ENCODE measurements around the gene SMC1B.
"Not testable (repeated sequence)": the region's sequence is repeated elsewhere in the genome, so short reads cannot be mapped to it uniquely, and the experiment has no call there.

SMC1B gene

GRCh38 chr22:45413013-45413367 is 409 bp downstream of the SMC1B start:
- Histone ChIP-seq H3K4me1 (ENCODE audit: control insufficient read depth, low read depth, low read length) (no peaks in the 10 kb centered on the region), H3K36me3 (ENCODE audit: control insufficient read depth, low read depth, low read length) (no peaks in the 10 kb centered on the region), H3K4me3 (ENCODE audit: low read length) (no peak overlapping the region)

GRCh38 chr22:45407793-45408192 is 5.6 kb downstream of the SMC1B start:
- Histone ChIP-seq H3K4me3 (ENCODE audit: low read length) (no peak overlapping the region), H3K27ac (ENCODE audit: low read length) (no peak overlapping the region), H3K4me1 (ENCODE audit: control insufficient read depth, low read depth, low read length) (no peaks in the 10 kb centered on the region), H3K27me3 (ENCODE audit: control insufficient read depth, insufficient read depth, low read length) (peaks cover 5% of the 10 kb centered on the region), H3K9me3 (ENCODE audit: control insufficient read depth, low read depth, low read length) (no peaks in the 10 kb centered on the region), H3K9ac (ENCODE audit: low read length) (no peak overlapping the region), H3K36me3 (ENCODE audit: control insufficient read depth, low read depth, low read length) (no peaks in the 10 kb centered on the region)

More at GRCh38 chr22:45413013-45413367, 409 bp downstream of the SMC1B start:
- no peaks in the 10 kb centered on the region for H3K9me3 ChIP-seq (ENCODE audit: control insufficient read depth, low read depth, low read length)
- no peak overlapping the region for H3K9ac ChIP-seq (ENCODE audit: low read length)
- no peak overlapping the region for H3K27ac ChIP-seq (ENCODE audit: low read length)
- H3K27me3 ChIP-seq (ENCODE audit: control insufficient read depth, insufficient read depth, low read length) = peaks cover 26% of the 10 kb centered on the region

GRCh38 chr22:45402466-45402985 is 10.9 kb downstream of the SMC1B start:
- no peaks in the 10 kb centered on the region for H3K4me1 ChIP-seq (ENCODE audit: control insufficient read depth, low read depth, low read length)
- H3K27ac ChIP-seq (ENCODE audit: low read length) = no peak overlapping the region
- H3K27me3 ChIP-seq (ENCODE audit: control insufficient read depth, insufficient read depth, low read length) = no peaks in the 10 kb centered on the region
- H3K9ac ChIP-seq (ENCODE audit: low read length) = no peak overlapping the region
- H3K4me3 ChIP-seq (ENCODE audit: low read length) = no peak overlapping the region
- H3K36me3 ChIP-seq (ENCODE audit: control insufficient read depth, low read depth, low read length) = no peaks in the 10 kb centered on the region
- no peaks in the 10 kb centered on the region for H3K9me3 ChIP-seq (ENCODE audit: control insufficient read depth, low read depth, low read length)

GRCh38 chr22:45399712-45400445 is 13.5 kb downstream of the SMC1B start:
- Histone ChIP-seq H3K4me3 (ENCODE audit: low read length) (no peak overlapping the region), H3K4me1 (ENCODE audit: control insufficient read depth, low read depth, low read length) (no peaks in the 10 kb centered on the region), H3K9me3 (ENCODE audit: control insufficient read depth, low read depth, low read length) (no peaks in the 10 kb centered on the region), H3K27ac (ENCODE audit: low read length) (no peak overlapping the region), H3K9ac (ENCODE audit: low read length) (no peak overlapping the region), H3K36me3 (ENCODE audit: control insufficient read depth, low read depth, low read length) (no peaks in the 10 kb centered on the region), H3K27me3 (ENCODE audit: control insufficient read depth, insufficient read depth, low read length) (no peaks in the 10 kb centered on the region)

DNA sequence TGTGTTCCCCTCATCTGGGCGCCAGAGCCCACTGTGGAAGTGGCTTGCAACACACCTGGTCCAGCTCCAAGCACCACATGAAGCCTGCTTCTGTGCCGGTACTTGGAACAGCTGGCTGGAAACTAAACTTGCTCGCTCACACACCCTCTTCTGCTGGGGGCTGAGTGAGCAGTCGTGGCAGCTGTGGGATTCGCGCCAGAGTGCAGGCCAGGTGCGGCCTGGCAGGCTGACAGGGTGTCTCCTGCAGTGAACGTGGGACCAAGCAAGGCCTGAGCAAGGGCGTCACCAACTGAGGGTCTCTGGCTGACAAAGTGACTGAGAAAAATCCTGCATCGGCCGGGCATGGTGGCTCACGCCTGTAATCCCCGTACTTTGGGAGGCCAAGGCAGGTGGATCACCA is 15.2 kb downstream of the SMC1B start:
- Histone ChIP-seq H3K36me3 (ENCODE audit: control insufficient read depth, low read depth, low read length) (no peaks in the 10 kb centered on the region), H3K9ac (ENCODE audit: low read length) (no peak overlapping the region), H3K27ac (ENCODE audit: low read length) (no peak overlapping the region), H3K4me3 (ENCODE audit: low read length) (no peak overlapping the region), H3K27me3 (ENCODE audit: control insufficient read depth, insufficient read depth, low read length) (no peaks in the 10 kb centered on the region), H3K4me1 (ENCODE audit: control insufficient read depth, low read depth, low read length) (no peaks in the 10 kb centered on the region), H3K9me3 (ENCODE audit: control insufficient read depth, low read depth, low read length) (no peaks in the 10 kb centered on the region)

DNA sequence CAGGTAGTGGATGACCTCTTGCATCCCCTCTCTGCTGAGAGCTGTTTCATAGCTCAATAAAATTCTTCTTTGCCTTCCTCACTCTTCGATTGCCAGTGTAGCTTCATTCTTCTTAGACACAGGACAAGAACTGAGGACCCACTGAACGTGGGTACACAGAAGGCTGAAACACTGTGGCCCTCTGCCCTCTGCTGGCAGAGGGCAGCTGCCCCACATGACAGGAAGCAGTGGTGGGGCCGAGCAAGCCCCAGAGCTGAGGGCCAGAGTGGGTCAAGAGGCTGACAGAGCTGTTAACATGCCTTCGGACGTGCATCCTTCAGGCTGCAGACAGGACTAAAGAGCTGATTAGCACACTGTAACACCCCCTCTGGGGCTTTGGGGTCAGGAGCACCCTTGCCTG is 15.6 kb downstream of the SMC1B start:
- H3K4me3 ChIP-seq (ENCODE audit: low read length) = no peak overlapping the region
- H3K9me3 ChIP-seq (ENCODE audit: control insufficient read depth, low read depth, low read length) = no peaks in the 10 kb centered on the region
- H3K36me3 ChIP-seq (ENCODE audit: control insufficient read depth, low read depth, low read length) = no peaks in the 10 kb centered on the region
- H3K27me3 ChIP-seq (ENCODE audit: control insufficient read depth, insufficient read depth, low read length) = no peaks in the 10 kb centered on the region
- no peak overlapping the region for H3K27ac ChIP-seq (ENCODE audit: low read length)
- no peak overlapping the region for H3K9ac ChIP-seq (ENCODE audit: low read length)
- no peaks in the 10 kb centered on the region for H3K4me1 ChIP-seq (ENCODE audit: control insufficient read depth, low read depth, low read length)

GRCh38 chr22:45389546-45389945 is 23.9 kb downstream of the SMC1B start:
- H3K4me3 ChIP-seq (ENCODE audit: low read length) = no peak overlapping the region
- H3K27ac ChIP-seq (ENCODE audit: low read length) = no peak overlapping the region
- no peaks in the 10 kb centered on the region for H3K4me1 ChIP-seq (ENCODE audit: control insufficient read depth, low read depth, low read length)
- no peak overlapping the region for H3K9ac ChIP-seq (ENCODE audit: low read length)
- no peaks in the 10 kb centered on the region for H3K36me3 ChIP-seq (ENCODE audit: control insufficient read depth, low read depth, low read length)
- no peaks in the 10 kb centered on the region for H3K27me3 ChIP-seq (ENCODE audit: control insufficient read depth, insufficient read depth, low read length)
- no peaks in the 10 kb centered on the region for H3K9me3 ChIP-seq (ENCODE audit: control insufficient read depth, low read depth, low read length)

DNA sequence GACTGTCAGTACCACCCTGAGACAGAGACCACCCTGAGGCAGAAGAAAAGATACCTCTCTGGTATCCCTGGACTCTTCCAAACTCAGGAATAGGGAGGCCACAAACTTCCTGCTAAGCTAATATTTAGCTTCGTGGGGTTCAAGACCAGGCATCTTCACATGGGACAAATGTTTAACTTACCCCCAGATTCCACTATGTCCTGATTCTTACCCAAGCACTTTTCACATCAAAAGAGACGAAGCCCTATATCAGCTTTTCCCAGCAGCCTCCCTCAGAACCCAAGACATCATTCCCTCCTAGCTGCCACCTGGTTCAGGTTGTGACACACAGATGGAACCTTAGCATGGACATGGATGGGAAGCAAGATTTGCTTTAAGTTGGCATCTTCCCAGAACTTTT is 32.1 kb downstream of the SMC1B start:
- Histone ChIP-seq H3K27me3 (ENCODE audit: control insufficient read depth, insufficient read depth, low read length) (no peaks in the 10 kb centered on the region), H3K4me3 (ENCODE audit: low read length) (no peak overlapping the region), H3K27ac (ENCODE audit: low read length) (no peak overlapping the region), H3K4me1 (ENCODE audit: control insufficient read depth, low read depth, low read length) (no peaks in the 10 kb centered on the region), H3K9me3 (ENCODE audit: control insufficient read depth, low read depth, low read length) (no peaks in the 10 kb centered on the region), H3K36me3 (ENCODE audit: control insufficient read depth, low read depth, low read length) (no peaks in the 10 kb centered on the region), H3K9ac (ENCODE audit: low read length) (no peak overlapping the region)

DNA sequence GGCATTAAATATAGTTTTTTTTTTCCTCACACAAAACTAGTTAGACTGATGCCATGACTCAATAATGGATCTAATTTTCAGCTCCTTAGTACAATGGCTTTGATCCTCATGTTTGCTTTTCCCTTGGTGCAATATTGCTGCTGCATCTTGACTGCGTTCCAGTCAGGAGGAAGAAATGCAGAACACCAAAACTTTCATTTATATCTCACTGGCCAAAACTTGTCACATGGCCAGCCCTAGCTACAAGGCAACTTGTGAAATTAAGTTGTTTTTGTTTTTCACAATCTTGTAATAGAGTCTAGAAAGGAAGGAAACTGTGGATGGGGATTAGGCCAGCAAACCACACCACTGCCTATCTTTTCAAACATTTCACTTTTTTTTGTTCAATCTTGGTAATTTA is 36.7 kb downstream of the SMC1B start:
- Histone ChIP-seq H3K9ac (ENCODE audit: low read length) (no peak overlapping the region), H3K9me3 (ENCODE audit: control insufficient read depth, low read depth, low read length) (peaks cover 6% of the 10 kb centered on the region), H3K4me3 (ENCODE audit: low read length) (no peak overlapping the region), H3K36me3 (ENCODE audit: control insufficient read depth, low read depth, low read length) (no peaks in the 10 kb centered on the region), H3K27me3 (ENCODE audit: control insufficient read depth, insufficient read depth, low read length) (no peaks in the 10 kb centered on the region), H3K27ac (ENCODE audit: low read length) (no peak overlapping the region), H3K4me1 (ENCODE audit: control insufficient read depth, low read depth, low read length) (no peaks in the 10 kb centered on the region)

GRCh38 chr22:45376009-45376408 is 37.4 kb downstream of the SMC1B start:
- Histone ChIP-seq H3K27me3 (ENCODE audit: control insufficient read depth, insufficient read depth, low read length) (no peaks in the 10 kb centered on the region), H3K36me3 (ENCODE audit: control insufficient read depth, low read depth, low read length) (no peaks in the 10 kb centered on the region), H3K4me1 (ENCODE audit: control insufficient read depth, low read depth, low read length) (no peaks in the 10 kb centered on the region), H3K9ac (ENCODE audit: low read length) (no peak overlapping the region), H3K9me3 (ENCODE audit: control insufficient read depth, low read depth, low read length) (peaks cover 6% of the 10 kb centered on the region), H3K27ac (ENCODE audit: low read length) (no peak overlapping the region), H3K4me3 (ENCODE audit: low read length) (no peak overlapping the region)

- not testable (repeated sequence) for H3K27me3 ChIP-seq (ENCODE audit: control insufficient read depth, insufficient read depth, low read length); H3K4me3 ChIP-seq (ENCODE audit: low read length); H3K9me3 ChIP-seq (ENCODE audit: control insufficient read depth, low read depth, low read length); H3K36me3 ChIP-seq (ENCODE audit: control insufficient read depth, low read depth, low read length); H3K27ac ChIP-seq (ENCODE audit: low read length); H3K9ac ChIP-seq (ENCODE audit: low read length); H3K4me1 ChIP-seq (ENCODE audit: control insufficient read depth, low read depth, low read length)
These were observed 39.8 kb downstream of the SMC1B start for GRCh38 chr22:45373592-45373991.

DNA sequence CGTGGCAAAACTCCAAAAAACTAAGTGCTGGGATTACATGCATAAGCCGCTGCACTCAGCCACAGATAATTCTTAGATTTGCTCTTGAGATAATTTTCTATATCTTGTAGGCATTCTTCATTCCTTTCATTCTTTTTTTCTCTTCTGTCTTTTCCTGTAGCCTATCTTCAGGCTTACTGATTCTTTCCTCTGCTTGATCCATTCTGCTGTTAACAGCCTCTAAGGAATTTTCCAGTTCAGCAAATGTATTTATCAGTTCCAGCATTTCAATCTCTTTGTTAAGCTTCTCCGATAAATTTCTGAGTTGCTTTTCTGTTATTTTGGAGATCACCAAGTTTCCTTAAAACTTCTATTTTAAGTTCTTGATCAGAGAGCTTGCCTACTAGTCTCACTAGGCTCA is 46.7 kb downstream of the SMC1B start:
- Histone ChIP-seq H3K4me3 (ENCODE audit: low read length) (no peak overlapping the region), H3K36me3 (ENCODE audit: control insufficient read depth, low read depth, low read length) (no peaks in the 10 kb centered on the region), H3K27ac (ENCODE audit: low read length) (no peak overlapping the region), H3K27me3 (ENCODE audit: control insufficient read depth, insufficient read depth, low read length) (no peaks in the 10 kb centered on the region), H3K9me3 (ENCODE audit: control insufficient read depth, low read depth, low read length) (no peaks in the 10 kb centered on the region), H3K9ac (ENCODE audit: low read length) (no peak overlapping the region), H3K4me1 (ENCODE audit: control insufficient read depth, low read depth, low read length) (no peaks in the 10 kb centered on the region)

Data from iPS-18a (cell line).